Fibroblast of skin of back (primary cell): ENCODE measurements around the gene PRSS38.

Experiments
- DNase-seq: peaks from one replicate; pipeline ENCODE4 v3.0.0-alpha.2; 2013

PRSS38 gene

GRCh38 chr1:227793948-227794816, 21.3 kb upstream of the PRSS38 start:
- DNase-seq = peak; percentile 96

GRCh38 chr1:227794817-227795192, 20.7 kb upstream of the PRSS38 start:
- DNase-seq = no peak

- no peak for DNase-seq
Observed at GRCh38 chr1:227795732-227796131, 19.7 kb upstream of the PRSS38 start.

GRCh38 chr1:227796359-227796915, 19.0 kb upstream of the PRSS38 start:
- no peak for DNase-seq

GRCh38 chr1:227797144-227797543, 18.3 kb upstream of the PRSS38 start:
- no peak for DNase-seq

- no peak for DNase-seq
Observed at GRCh38 chr1:227797625-227798024, 17.9 kb upstream of the PRSS38 start.

- DNase-seq = no peak
Observed at GRCh38 chr1:227798078-227798802, 17.2 kb upstream of the PRSS38 start.

GRCh38 chr1:227799756-227800155, 15.7 kb upstream of the PRSS38 start:
- DNase-seq = no peak

- DNase-seq = no peak
Observed at GRCh38 chr1:227803933-227804332, 11.5 kb upstream of the PRSS38 start.

GRCh38 chr1:227805606-227806197, 9.8 kb upstream of the PRSS38 start:
- peak; percentile 80 for DNase-seq

- peak; percentile 55 for DNase-seq
Observed at GRCh38 chr1:227808566-227808965, 6.9 kb upstream of the PRSS38 start.

- DNase-seq = no peak
Observed at GRCh38 chr1:227809026-227809425, 6.4 kb upstream of the PRSS38 start.

- no peak for DNase-seq
Observed at GRCh38 chr1:227813962-227814361, 1.5 kb upstream of the PRSS38 start.

- DNase-seq = no peak
Observed at GRCh38 chr1:227816750-227817446, 1.4 kb downstream of the PRSS38 start.

- DNase-seq = no peak
Observed at GRCh38 chr1:227823537-227823936, 8.1 kb downstream of the PRSS38 start.

- DNase-seq = no peak
Observed at GRCh38 chr1:227824204-227824603, 8.7 kb downstream of the PRSS38 start.

GRCh38 chr1:227828786-227829185, 13.3 kb downstream of the PRSS38 start:
- DNase-seq = no peak

- no peak for DNase-seq
Observed at GRCh38 chr1:227838181-227838580, 22.7 kb downstream of the PRSS38 start.

- no peak for DNase-seq
Observed at GRCh38 chr1:227841096-227841495, 25.6 kb downstream of the PRSS38 start.

GRCh38 chr1:227844320-227845146, 29.1 kb downstream of the PRSS38 start:
- no peak for DNase-seq

GRCh38 chr1:227845147-227845458, 29.6 kb downstream of the PRSS38 start:
- DNase-seq = no peak

- DNase-seq = no peak
Observed at GRCh38 chr1:227845519-227845918, 30.0 kb downstream of the PRSS38 start.
